ENCODE data around the gene SNUPN.
"Not testable (repeated sequence)": the region's sequence is repeated elsewhere in the genome, so short reads cannot be mapped to it uniquely, and the experiment has no call there.

DNA sequence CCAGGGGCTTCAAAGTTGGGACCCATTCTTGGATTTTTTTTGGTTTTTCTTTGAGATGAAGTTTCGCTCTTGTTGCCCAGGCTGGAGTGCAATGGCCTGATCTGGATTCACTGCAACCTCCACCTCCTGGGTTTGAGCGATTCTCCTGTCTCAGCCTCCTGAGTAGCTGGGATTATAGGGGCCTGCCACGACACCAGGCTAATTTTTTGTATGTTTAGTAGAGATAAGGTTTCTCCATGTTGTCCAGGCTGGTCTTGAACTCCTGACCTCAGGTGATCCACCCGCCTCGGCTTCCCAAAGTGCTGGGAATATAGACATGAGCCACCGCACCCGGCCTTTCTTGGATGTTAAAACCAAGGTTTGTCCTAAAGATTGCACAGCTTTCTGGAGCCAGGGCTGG, 8.4 kb upstream of the SNUPN start:
- TF ChIP-seq KDM1A (IDR thresholded peaks at IDR 0.05; ENCODE audit: borderline replicate concordance, low read length); SUZ12 (IDR thresholded peaks at IDR 0.05; ENCODE audit: low read length); GABPA (IDR thresholded peaks at IDR 0.05; ENCODE audit: borderline replicate concordance, insufficient read depth, low read length); CEBPB (IDR thresholded peaks at IDR 0.05; ENCODE audit: low read depth, low read length); EGR1 (IDR thresholded peaks at IDR 0.05; ENCODE audit: borderline replicate concordance, low read depth, low read length); SP1 (IDR thresholded peaks at IDR 0.05; ENCODE audit: low read depth, low read length); RNF2 (IDR thresholded peaks at IDR 0.05; ENCODE audit: borderline replicate concordance, low read depth, low read length, missing control alignments, poor library complexity, severe bottlenecking); TAF1 (IDR thresholded peaks at IDR 0.05; ENCODE audit: low read depth, low read length); RAD21 (IDR thresholded peaks at IDR 0.05 in 1 of 2, conservative IDR thresholded peaks at IDR 0.05 in 1 of 2; ENCODE audit: low read depth in 2 of 2, low read length in 2 of 2): not testable (repeated sequence)
- TF ChIP-seq, protein P1, sequence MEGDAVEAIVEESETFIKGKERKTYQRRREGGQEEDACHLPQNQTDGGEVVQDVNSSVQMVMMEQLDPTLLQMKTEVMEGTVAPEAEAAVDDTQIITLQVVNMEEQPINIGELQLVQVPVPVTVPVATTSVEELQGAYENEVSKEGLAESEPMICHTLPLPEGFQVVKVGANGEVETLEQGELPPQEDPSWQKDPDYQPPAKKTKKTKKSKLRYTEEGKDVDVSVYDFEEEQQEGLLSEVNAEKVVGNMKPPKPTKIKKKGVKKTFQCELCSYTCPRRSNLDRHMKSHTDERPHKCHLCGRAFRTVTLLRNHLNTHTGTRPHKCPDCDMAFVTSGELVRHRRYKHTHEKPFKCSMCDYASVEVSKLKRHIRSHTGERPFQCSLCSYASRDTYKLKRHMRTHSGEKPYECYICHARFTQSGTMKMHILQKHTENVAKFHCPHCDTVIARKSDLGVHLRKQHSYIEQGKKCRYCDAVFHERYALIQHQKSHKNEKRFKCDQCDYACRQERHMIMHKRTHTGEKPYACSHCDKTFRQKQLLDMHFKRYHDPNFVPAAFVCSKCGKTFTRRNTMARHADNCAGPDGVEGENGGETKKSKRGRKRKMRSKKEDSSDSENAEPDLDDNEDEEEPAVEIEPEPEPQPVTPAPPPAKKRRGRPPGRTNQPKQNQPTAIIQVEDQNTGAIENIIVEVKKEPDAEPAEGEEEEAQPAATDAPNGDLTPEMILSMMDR (IDR thresholded peaks at IDR 0.05; ENCODE audit: control extremely low read depth in 1 of 3, insufficient read depth in 1 of 3, low read depth in 1 of 3, low read length in 3 of 3), result not testable (repeated sequence)

Measured in H1 (cell line).